ENCODE data around the gene ZNF236. TPM values are rescaled to one million over a fixed set of nuclear protein-coding genes. Genes with fewer than 3 reads are reported as not detected.

Gene ZNF236
- total RNA-seq, 4 donors from 2014 or later, result 10.1 to 15.8 (median 14.8) TPM

DNA sequence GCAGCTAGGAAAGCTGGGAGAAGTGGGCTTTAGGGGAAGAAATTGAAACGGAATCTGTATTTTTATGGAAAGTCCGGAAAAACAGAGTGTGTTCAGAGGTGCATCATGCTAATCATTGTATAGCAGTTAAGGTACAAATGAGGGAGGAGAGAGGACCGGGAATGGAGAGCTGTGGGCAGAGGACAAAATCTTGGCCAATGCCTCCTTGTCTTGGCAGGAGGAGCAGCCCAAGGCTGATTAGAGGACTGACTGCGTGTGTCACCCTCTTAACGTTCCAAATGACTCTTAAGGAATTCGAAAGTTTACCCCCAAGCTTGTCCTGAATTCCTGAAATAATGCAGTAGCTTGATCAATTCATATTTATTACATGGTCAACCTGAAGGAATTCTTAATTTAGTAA lies 81.0 kb downstream of the ZNF236 start:
- WGBS, result 91% methylated on average over 6 of the region's 6 CpGs
- Histone ChIP-seq H3K36me3 (peaks cover 32 to 88% (median 52%) of the 10 kb centered on the region in 4 donors), H3K27me3 (no peaks in the 10 kb centered on the region)

DNA sequence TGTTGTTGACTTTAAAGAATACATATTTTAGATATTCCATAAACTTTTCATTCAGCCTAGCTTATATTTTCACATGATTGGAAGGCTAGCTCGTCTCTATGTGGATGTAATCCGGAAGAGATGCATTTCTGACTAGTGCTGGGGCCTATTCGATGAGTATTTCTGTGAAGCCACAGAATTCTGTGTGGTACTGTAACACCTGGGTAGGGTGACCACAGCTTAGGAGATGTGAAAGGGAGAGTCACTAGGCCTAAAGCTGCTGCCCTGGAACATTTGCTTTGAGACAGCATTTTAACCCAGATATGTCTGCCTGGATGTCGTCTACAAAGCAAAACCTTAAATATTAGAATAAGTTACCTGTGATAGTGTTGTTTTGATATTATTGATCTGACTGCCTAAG lies 83.5 kb downstream of the ZNF236 start:
- Histone ChIP-seq H3K4me1 (no peaks in the 10 kb centered on the region), H3K4me3 (no peak overlapping the region), H3K27ac (replicated peaks in 1 of 4) (no peak overlapping the region), H3K9me3 (no peaks in the 10 kb centered on the region), H3K27me3 (no peaks in the 10 kb centered on the region), H3K36me3 (peaks cover 32 to 89% (median 48%) of the 10 kb centered on the region in 4 donors)
- DNase-seq (ENCODE audit: extremely low spot score), result no peak
- 88% methylated on average over 4 of the region's 4 CpGs for WGBS
- intact Hi-C loops (cut with DNase I), result no loop called here
- TF ChIP-seq POLR2AphosphoS5 (IDR thresholded peaks at IDR 0.05), result no peak
- no peak for TF ChIP-seq EP300 (IDR thresholded peaks at IDR 0.05)
- no peak for TF ChIP-seq POLR2A (IDR thresholded peaks at IDR 0.05; ENCODE audit: low read depth)
- TF ChIP-seq, protein P1, sequence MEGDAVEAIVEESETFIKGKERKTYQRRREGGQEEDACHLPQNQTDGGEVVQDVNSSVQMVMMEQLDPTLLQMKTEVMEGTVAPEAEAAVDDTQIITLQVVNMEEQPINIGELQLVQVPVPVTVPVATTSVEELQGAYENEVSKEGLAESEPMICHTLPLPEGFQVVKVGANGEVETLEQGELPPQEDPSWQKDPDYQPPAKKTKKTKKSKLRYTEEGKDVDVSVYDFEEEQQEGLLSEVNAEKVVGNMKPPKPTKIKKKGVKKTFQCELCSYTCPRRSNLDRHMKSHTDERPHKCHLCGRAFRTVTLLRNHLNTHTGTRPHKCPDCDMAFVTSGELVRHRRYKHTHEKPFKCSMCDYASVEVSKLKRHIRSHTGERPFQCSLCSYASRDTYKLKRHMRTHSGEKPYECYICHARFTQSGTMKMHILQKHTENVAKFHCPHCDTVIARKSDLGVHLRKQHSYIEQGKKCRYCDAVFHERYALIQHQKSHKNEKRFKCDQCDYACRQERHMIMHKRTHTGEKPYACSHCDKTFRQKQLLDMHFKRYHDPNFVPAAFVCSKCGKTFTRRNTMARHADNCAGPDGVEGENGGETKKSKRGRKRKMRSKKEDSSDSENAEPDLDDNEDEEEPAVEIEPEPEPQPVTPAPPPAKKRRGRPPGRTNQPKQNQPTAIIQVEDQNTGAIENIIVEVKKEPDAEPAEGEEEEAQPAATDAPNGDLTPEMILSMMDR (IDR thresholded peaks at IDR 0.05), result no peak

More for the DNA sequence above, 81.0 kb downstream of the ZNF236 start:
- Histone ChIP-seq H3K9me3 (no peaks in the 10 kb centered on the region), H3K27ac (replicated peaks in 1 of 4) (no peak overlapping the region), H3K4me1 (no peaks in the 10 kb centered on the region), H3K4me3 (no peak overlapping the region)
- no peak for DNase-seq (ENCODE audit: extremely low spot score)
- intact Hi-C loops (cut with DNase I), result no loop called here
- TF ChIP-seq EP300 (IDR thresholded peaks at IDR 0.05) (no peak), POLR2A (IDR thresholded peaks at IDR 0.05; ENCODE audit: low read depth) (no peak), POLR2AphosphoS5 (IDR thresholded peaks at IDR 0.05) (no peak)
- TF ChIP-seq, protein P1 (IDR thresholded peaks at IDR 0.05), result no peak

DNA sequence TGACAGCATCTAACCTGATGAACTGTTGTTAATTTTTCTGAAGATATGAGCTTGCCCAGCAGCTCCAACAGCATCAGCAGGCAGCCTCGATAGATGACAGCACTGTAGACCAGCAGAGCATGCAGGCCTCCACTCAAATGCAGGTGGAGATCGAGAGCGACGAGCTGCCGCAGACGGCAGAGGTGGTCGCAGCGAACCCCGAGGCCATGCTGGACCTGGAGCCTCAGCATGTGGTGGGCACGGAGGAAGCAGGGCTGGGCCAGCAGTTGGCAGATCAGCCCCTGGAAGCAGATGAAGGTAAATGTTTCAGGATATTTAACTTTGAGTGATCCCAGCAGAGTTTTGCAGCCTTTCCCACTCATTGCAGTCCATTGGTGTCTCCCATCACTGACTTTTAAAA lies 85.9 kb downstream of the ZNF236 start:
- Histone ChIP-seq H3K27ac (replicated peaks in 1 of 4) (no peak overlapping the region), H3K36me3 (peaks cover 45 to 95% (median 65%) of the 10 kb centered on the region in 4 donors), H3K4me3 (no peak overlapping the region), H3K9me3 (no peaks in the 10 kb centered on the region), H3K4me1 (no peaks in the 10 kb centered on the region), H3K27me3 (no peaks in the 10 kb centered on the region)
- TF ChIP-seq POLR2AphosphoS5 (IDR thresholded peaks at IDR 0.05) (no peak), POLR2A (IDR thresholded peaks at IDR 0.05; ENCODE audit: low read depth) (no peak), EP300 (IDR thresholded peaks at IDR 0.05) (no peak)
- TF ChIP-seq, protein P1 (IDR thresholded peaks at IDR 0.05), result no peak
- no peak for DNase-seq (ENCODE audit: extremely low spot score)
- 88% methylated on average over 3 of the region's 10 CpGs for WGBS
- intact Hi-C loops (cut with DNase I), result no loop called here

DNA sequence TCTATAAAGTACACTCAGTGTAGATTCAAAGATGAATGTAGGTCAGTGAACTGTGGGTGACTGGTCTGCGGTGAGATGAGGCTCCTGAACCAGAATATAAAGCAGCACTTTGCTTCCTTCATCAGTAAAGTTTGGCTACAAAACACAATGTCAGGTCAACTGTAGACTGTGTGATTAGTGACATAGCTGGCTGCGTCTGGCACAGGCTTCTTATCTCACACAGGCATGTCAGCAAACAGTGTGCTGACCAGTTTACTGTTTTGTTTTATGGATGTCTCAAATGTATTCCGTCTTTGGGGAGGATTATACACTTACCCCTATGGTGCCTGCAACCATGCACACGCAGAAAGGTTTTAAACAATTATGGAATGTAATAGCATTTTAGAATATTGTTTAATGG lies 87.1 kb downstream of the ZNF236 start:
- Histone ChIP-seq H3K36me3 (peaks cover 56 to 100% (median 76%) of the 10 kb centered on the region in 4 donors), H3K4me1 (no peaks in the 10 kb centered on the region), H3K27me3 (no peaks in the 10 kb centered on the region), H3K4me3 (no peak overlapping the region), H3K9me3 (no peaks in the 10 kb centered on the region), H3K27ac (replicated peaks in 1 of 4) (no peak overlapping the region)
- TF ChIP-seq EP300 (IDR thresholded peaks at IDR 0.05) (no peak), POLR2A (IDR thresholded peaks at IDR 0.05; ENCODE audit: low read depth) (no peak), POLR2AphosphoS5 (IDR thresholded peaks at IDR 0.05) (no peak)
- TF ChIP-seq, protein P1 (IDR thresholded peaks at IDR 0.05), result no peak
- 86% methylated on average over 4 of the region's 4 CpGs for WGBS
- DNase-seq (ENCODE audit: extremely low spot score), result no peak
- intact Hi-C loops (cut with DNase I), result no loop called here

DNA sequence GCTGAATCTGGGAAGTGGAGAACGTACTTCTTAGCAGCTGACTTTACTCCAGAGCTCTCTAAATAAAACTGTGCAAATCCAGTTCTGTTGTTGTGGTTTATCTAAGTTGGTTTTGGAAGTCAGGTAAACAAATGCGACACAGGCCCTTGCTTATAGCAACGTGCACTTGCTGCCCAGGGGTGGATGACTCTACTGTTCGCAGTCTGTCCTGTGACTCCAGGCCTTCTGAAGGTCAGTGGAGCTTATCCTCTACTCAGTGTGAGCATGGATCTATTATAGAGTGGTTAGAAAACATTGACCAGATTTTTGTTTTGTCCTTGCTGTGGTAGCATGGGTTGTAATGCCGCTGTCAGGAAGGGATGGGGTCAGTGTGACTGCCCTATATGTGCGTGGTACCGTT lies 89.1 kb downstream of the ZNF236 start:
- no peak overlapping the region for H3K4me3 ChIP-seq
- intact Hi-C loops (cut with DNase I), result no loop called here
- no peaks in the 10 kb centered on the region for H3K27me3 ChIP-seq
- H3K9me3 ChIP-seq, result no peaks in the 10 kb centered on the region
- TF ChIP-seq, protein P1 (IDR thresholded peaks at IDR 0.05), result no peak
- no peak for TF ChIP-seq POLR2A (IDR thresholded peaks at IDR 0.05; ENCODE audit: low read depth)
- no peak for TF ChIP-seq EP300 (IDR thresholded peaks at IDR 0.05)
- no peak for TF ChIP-seq POLR2AphosphoS5 (IDR thresholded peaks at IDR 0.05)
- WGBS, result 79% methylated on average over 7 of the region's 7 CpGs
- H3K27ac ChIP-seq (replicated peaks in 1 of 4), result no peak overlapping the region
- no peak for DNase-seq (ENCODE audit: extremely low spot score)
- no peaks in the 10 kb centered on the region for H3K4me1 ChIP-seq
- H3K36me3 ChIP-seq, result peaks cover 58 to 100% (median 80%) of the 10 kb centered on the region in 4 donors
